HEK293T (cell line): ENCODE data around the gene VSX1.

Source experiments
- ARNT ChIP-seq: fragments of 450-650 bp; IDR thresholded peaks from 2 replicates; pipeline ENCODE4 v1.6.1; 2017; ENCODE audit warnings: mild to moderate bottlenecking
- ELF4 ChIP-seq: fragments of 450-650 bp; IDR thresholded peaks from 2 replicates; pipeline ENCODE4 v1.6.1; 2017; ENCODE audit warnings: antibody characterized with exemption
- HDGF ChIP-seq: fragments of 450-650 bp; IDR thresholded peaks from 2 replicates; pipeline ENCODE4 v1.6.1; 2017; ENCODE audit warnings: antibody characterized with exemption, borderline replicate concordance

DNA sequence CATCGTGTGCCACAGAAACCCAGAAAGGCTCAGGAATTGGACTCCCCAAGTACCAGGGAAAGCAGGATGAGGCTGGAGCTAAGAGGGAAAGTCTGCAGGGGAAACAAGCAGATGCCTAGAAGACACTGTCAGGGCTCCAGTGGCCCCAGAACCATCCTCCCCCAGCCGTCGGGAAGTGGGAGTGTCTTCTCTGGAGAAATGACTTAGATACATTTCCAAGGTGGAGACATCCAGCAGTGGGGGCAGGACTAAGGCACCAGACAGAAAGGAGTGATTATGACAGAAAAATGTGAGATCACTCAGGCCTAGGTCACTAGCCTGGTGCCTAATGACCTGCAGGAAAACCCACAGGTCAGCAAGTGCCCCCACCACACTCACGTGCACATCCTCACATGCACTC, 36.0 kb upstream of the VSX1 start:
- TF ChIP-seq ARNT, result no peak
- TF ChIP-seq ELF4, result no peak
- no peak for TF ChIP-seq HDGF
